ENCODE measurements around the gene ASTL. TPM values are rescaled to one million over a fixed set of nuclear protein-coding genes. Genes with fewer than 3 reads are reported as not detected.

Gene ASTL
- total RNA-seq, 4 donors from 2014 or later: 0.87 to 1.7 TPM; not detected in 2

GRCh38 chr2:96116879-96117533, 21.3 kb downstream of the ASTL start:
- WGBS: 2% methylated on average over 19 of the region's 62 CpGs
- peak overlapping the region; percentile 56 for H3K27ac ChIP-seq
- peaks cover 59% of the 10 kb centered on the region for H3K27me3 ChIP-seq
- H3K9me3 ChIP-seq: no peaks in the 10 kb centered on the region
- peak; percentile 61 to 94 for TF ChIP-seq CTCF (IDR thresholded peaks at IDR 0.05)
- no peak for TF ChIP-seq POLR2A (IDR thresholded peaks at IDR 0.05)
- no peaks in the 10 kb centered on the region for H3K36me3 ChIP-seq
- DNase-seq (ENCODE audit: low spot score in 2 of 2): no peak
- H3K4me1 ChIP-seq: peaks cover 24% of the 10 kb centered on the region
- peak overlapping the region; percentile 79 for H3K4me3 ChIP-seq

- Histone ChIP-seq H3K27ac (peak within 1 kb of the TSS; percentile 56), H3K4me3 (peak within 1 kb of the TSS; percentile 79), H3K27me3 (peaks cover 58% of the 10 kb centered on the region), H3K36me3 (no peaks in the 10 kb centered on the region), H3K4me1 (peaks cover 24% of the 10 kb centered on the region), H3K9me3 (no peaks in the 10 kb centered on the region)
- TF ChIP-seq EP300 (IDR thresholded peaks at IDR 0.05): no peak
- no peak for TF ChIP-seq POLR2A (IDR thresholded peaks at IDR 0.05)
- TF ChIP-seq CTCF (IDR thresholded peaks at IDR 0.05): no peak
- no peak for TF ChIP-seq POLR2AphosphoS5 (IDR thresholded peaks at IDR 0.05)
- DNase-seq (ENCODE audit: low spot score in 2 of 2): no peak
- WGBS: no CpG with 5 or more reads among the region's 64 CpGs
Measured at GRCh38 chr2:96116424-96116878, 21.9 kb downstream of the ASTL start, which contains the start of gene ADRA2B. Gene ADRA2B, minus strand, starts transcription at chr2:96116571. Its CDS starts 422 bp downstream, at chr2:96116149.

- peaks cover 51% of the 10 kb centered on the region for H3K27me3 ChIP-seq
- H3K27ac ChIP-seq: peak overlapping the region; percentile 56
Measured at GRCh38 chr2:96115631-96116423, 22.5 kb downstream of the ASTL start.

GRCh38 chr2:96114903-96115581, 23.3 kb downstream of the ASTL start:
- 94% methylated on average over 24 of the region's 24 CpGs for WGBS
- Histone ChIP-seq H3K27ac (no peak overlapping the region), H3K9me3 (no peaks in the 10 kb centered on the region), H3K27me3 (peaks cover 45% of the 10 kb centered on the region), H3K4me1 (peaks cover 24% of the 10 kb centered on the region), H3K4me3 (no peak overlapping the region), H3K36me3 (no peaks in the 10 kb centered on the region)
- TF ChIP-seq EP300 (IDR thresholded peaks at IDR 0.05): no peak
- TF ChIP-seq CTCF (IDR thresholded peaks at IDR 0.05): no peak
- no peak for TF ChIP-seq POLR2A (IDR thresholded peaks at IDR 0.05)
- no peak for TF ChIP-seq POLR2AphosphoS5 (IDR thresholded peaks at IDR 0.05)
- no peak for DNase-seq (ENCODE audit: low spot score in 2 of 2)

More at GRCh38 chr2:96115631-96116423, 22.5 kb downstream of the ASTL start:
- no peak for DNase-seq (ENCODE audit: low spot score in 2 of 2)
- Histone ChIP-seq H3K4me1 (peaks cover 24% of the 10 kb centered on the region), H3K36me3 (no peaks in the 10 kb centered on the region), H3K4me3 (peak overlapping the region; percentile 79), H3K9me3 (no peaks in the 10 kb centered on the region)
- TF ChIP-seq CTCF (IDR thresholded peaks at IDR 0.05): no peak
- no peak for TF ChIP-seq POLR2A (IDR thresholded peaks at IDR 0.05)
- no peak for TF ChIP-seq EP300 (IDR thresholded peaks at IDR 0.05)
- no peak for TF ChIP-seq POLR2AphosphoS5 (IDR thresholded peaks at IDR 0.05)
- 50% methylated on average over 75 of the region's 77 CpGs for WGBS

- TF ChIP-seq POLR2A (IDR thresholded peaks at IDR 0.05) (no peak), CTCF (IDR thresholded peaks at IDR 0.05) (no peak), EP300 (IDR thresholded peaks at IDR 0.05) (no peak), POLR2AphosphoS5 (IDR thresholded peaks at IDR 0.05) (no peak)
- H3K27ac ChIP-seq: no peak overlapping the region
- no peaks in the 10 kb centered on the region for H3K36me3 ChIP-seq
- peaks cover 41% of the 10 kb centered on the region for H3K27me3 ChIP-seq
- H3K9me3 ChIP-seq: no peaks in the 10 kb centered on the region
- 81% methylated on average over 5 of the region's 13 CpGs for WGBS
- H3K4me3 ChIP-seq: no peak overlapping the region
- no peak for DNase-seq (ENCODE audit: low spot score in 2 of 2)
- peaks cover 24% of the 10 kb centered on the region for H3K4me1 ChIP-seq
Measured at GRCh38 chr2:96114546-96114902, 23.8 kb downstream of the ASTL start.
